OCI-LY1 (cell line): Measurements from ENCODE around the gene SULF2.

Experiments used
- CTCF ChIP-seq: fragments of 200-600 bp; sonication (generic), shearing (Covaris generic); IDR thresholded peaks from 2 replicates; pipeline ENCODE4 v1.5.1; 2017; ENCODE audit warnings: mild to moderate bottlenecking, antibody characterized with exemption, low read length, moderate library complexity, mixed read lengths
- EZH2 ChIP-seq: fragments of 200-600 bp; sonication (generic), shearing (Covaris generic); IDR thresholded peaks from 2 replicates; pipeline ENCODE4 v1.8.0; 2017; ENCODE audit warnings: borderline replicate concordance, mixed run types, mild to moderate bottlenecking, antibody characterized with exemption, low read length, moderate library complexity, mixed read lengths

- no peak for TF ChIP-seq CTCF
- TF ChIP-seq EZH2: no peak
Observed at GRCh38 chr20:47736570-47737152, 48.6 kb downstream of the SULF2 start.
